ENCODE measurements around the gene MYO5C. TPM values are rescaled to one million over a fixed set of nuclear protein-coding genes. Genes with fewer than 3 reads are reported as not detected.

The MYO5C gene
- total and polyA plus RNA-seq, 2 of the 4 experiments (the other 2 are of a cell fraction), result under 0.01 to 0.03 TPM

DNA sequence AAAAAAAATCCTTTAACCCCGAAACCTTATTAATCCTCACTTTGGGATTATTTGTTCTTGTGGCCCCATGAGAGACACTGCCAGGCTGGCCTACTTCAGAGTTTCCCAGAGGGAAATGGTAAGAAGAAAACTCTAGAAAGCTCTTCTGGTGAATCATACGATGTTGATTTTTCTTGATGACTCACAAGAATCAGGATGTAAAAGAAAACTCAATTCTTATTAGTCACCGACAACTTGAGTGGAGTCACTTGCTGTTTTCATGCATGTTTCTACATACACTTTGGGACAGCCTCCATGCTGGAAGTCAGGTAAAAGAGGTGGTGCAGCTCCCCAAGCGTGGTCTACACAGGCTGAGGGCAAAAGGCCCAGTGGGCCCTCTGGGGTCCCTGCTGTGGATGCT lies 42.8 kb downstream of the MYO5C start:
- WGBS, 2 experiments (ENCODE audit: extremely low coverage in 2 of 2, insufficient read length in 1 of 2), result no CpG with 5 or more reads among the region's 4 CpGs
- Histone ChIP-seq H2AFZ (replicated peaks; ENCODE audit: low read length, poor library complexity) (peak overlapping the region; percentile 85), H3K27ac (ENCODE audit: insufficient read depth, low read length) (peak overlapping the region; percentile 63), H2BK15ac (ENCODE audit: low read depth, low read length) (peak overlapping the region; percentile 45; the same call in 1 of the 3 replicates), H3K9me3 (ENCODE audit: control insufficient read depth, insufficient read depth, low read length) (no peaks in the 10 kb centered on the region), H3K14ac (replicated peaks; ENCODE audit: low read depth, low read length) (no peak overlapping the region; the same call in 1 of the 2 replicates), H3K4me2 (ENCODE audit: low read depth, low read length) (peak overlapping the region; percentile 21; the same call in 1 of the 2 replicates), H4K91ac (ENCODE audit: insufficient read depth, low read depth, low read length) (no peak overlapping the region; the same call in 1 of the 2 replicates), H3K79me1 (ENCODE audit: low read depth in 1 of 2, low read length in 2 of 2) (no peaks in the 10 kb centered on the region), H3K23ac (ENCODE audit: low read depth, low read length) (no peak overlapping the region), H3K27me3 (ENCODE audit: control insufficient read depth, insufficient read depth, low read length) (no peaks in the 10 kb centered on the region), H2BK5ac (ENCODE audit: low read depth, low read length, poor library complexity, severe bottlenecking) (peak overlapping the region; percentile 68), H4K5ac (ENCODE audit: low read depth, low read length) (no peak overlapping the region), H3K9ac (ENCODE audit: low read depth, low read length) (no peak overlapping the region), H4K20me1 (ENCODE audit: insufficient read depth, low read length) (no peaks in the 10 kb centered on the region), H4K8ac (ENCODE audit: low read depth in 2 of 2, low read length in 2 of 2) (peak overlapping the region in 1 of 2 experiments; percentile 67; a peak in 1 of 4 replicates), H2AK5ac (ENCODE audit: low read depth, low read length) (no peak overlapping the region), H2AK9ac (replicated peaks; ENCODE audit: low read depth, low read length, poor library complexity) (no peak overlapping the region), H3K18ac (ENCODE audit: low read depth, low read length) (no peak overlapping the region), H2BK120ac (ENCODE audit: low read depth, low read length) (peak overlapping the region; percentile 94), H3K4me1 (ENCODE audit: control insufficient read depth, insufficient read depth, low read length) (peaks cover 14% of the 10 kb centered on the region), H3K4me3 (ENCODE audit: insufficient read depth, low read depth, low read length) (no peak overlapping the region), H3K9me1 (ENCODE audit: insufficient read depth, low read length) (peaks cover 14% of the 10 kb centered on the region), H3K4ac (ENCODE audit: low read depth, low read length) (peak overlapping the region; percentile 75), H3K56ac (ENCODE audit: extremely low read depth, insufficient read depth, low read length) (no peak overlapping the region), H3K36me3 (ENCODE audit: control insufficient read depth, insufficient read depth, low read length) (no peaks in the 10 kb centered on the region), H2BK20ac (ENCODE audit: low read depth, low read length) (peak overlapping the region; percentile 78; the same call in 1 of the 2 replicates)
- no TSS peak for BruUV-seq (replicated peaks)
- intact Hi-C loops (cut with micrococcal nuclease) (loop anchor here (10.0 kb wide), 1 partner anchor 422 kb away; the partner anchor contains the start of gene ATOSA), dilution Hi-C loops (cut with HindIII; ENCODE audit: low sequenced_read_pairs, unreplicated experiment) (no loop called here), in situ Hi-C loops (cut with MboI; ENCODE audit: low sequenced_read_pairs) (no loop called here)
- ATAC-seq (ENCODE audit: low read depth) (peak; percentile 72), DNase-seq (peak; percentile 96)
- CTCF ChIA-PET, result interaction anchor here (0.6 to 0.7 kb wide), 2 partner anchors 118 to 141 kb away, joined by 3 to 4 read pairs; no protein-coding TSS in a partner anchor
- POLR2A ChIA-PET (ENCODE audit: unreplicated experiment), result interaction anchor here (0.5 kb wide), 1 partner anchor 12 kb away, joined by 3 read pairs; no protein-coding TSS in a partner anchor
- TF ChIP-seq CEBPB (IDR thresholded peaks at IDR 0.05; ENCODE audit: low read depth, low read length), result peak; percentile 36; the same call in 1 of the 2 replicates
- TF ChIP-seq POLR2A (IDR thresholded peaks at IDR 0.05; ENCODE audit: low read depth, low read length), result no peak
- peak; percentile 99 for TF ChIP-seq FOS (IDR thresholded peaks at IDR 0.05; ENCODE audit: low read depth, low read length)
- TF ChIP-seq ELK1 (IDR thresholded peaks at IDR 0.05; ENCODE audit: borderline replicate concordance, low read depth, low read length), result no peak
- no peak for TF ChIP-seq RAD21 (IDR thresholded peaks at IDR 0.05; ENCODE audit: low read length)
- no peak for TF ChIP-seq MAZ (IDR thresholded peaks at IDR 0.05; ENCODE audit: borderline replicate concordance, low read depth, low read length)
- TF ChIP-seq MAFK (IDR thresholded peaks at IDR 0.05; ENCODE audit: low read depth, low read length), result no peak; the same call in 1 of the 2 replicates
- no peak for TF ChIP-seq CHD1 (IDR thresholded peaks at IDR 0.05; ENCODE audit: low read depth, low read length)
- TF ChIP-seq RCOR1 (IDR thresholded peaks at IDR 0.05; ENCODE audit: insufficient replicate concordance, low read length), result no peak
- peak; percentile 70; the same call in 1 of the 2 replicates for TF ChIP-seq BHLHE40 (IDR thresholded peaks at IDR 0.05; ENCODE audit: low read depth, low read length)
- TF ChIP-seq USF2 (IDR thresholded peaks at IDR 0.05; ENCODE audit: low read depth, low read length), result no peak
- no peak for TF ChIP-seq NFE2L2 (IDR thresholded peaks at IDR 0.05; ENCODE audit: low read depth, low read length)
- TF ChIP-seq RFX5 (IDR thresholded peaks at IDR 0.05; ENCODE audit: low read depth, low read length), result no peak
- TF ChIP-seq, protein P1, sequence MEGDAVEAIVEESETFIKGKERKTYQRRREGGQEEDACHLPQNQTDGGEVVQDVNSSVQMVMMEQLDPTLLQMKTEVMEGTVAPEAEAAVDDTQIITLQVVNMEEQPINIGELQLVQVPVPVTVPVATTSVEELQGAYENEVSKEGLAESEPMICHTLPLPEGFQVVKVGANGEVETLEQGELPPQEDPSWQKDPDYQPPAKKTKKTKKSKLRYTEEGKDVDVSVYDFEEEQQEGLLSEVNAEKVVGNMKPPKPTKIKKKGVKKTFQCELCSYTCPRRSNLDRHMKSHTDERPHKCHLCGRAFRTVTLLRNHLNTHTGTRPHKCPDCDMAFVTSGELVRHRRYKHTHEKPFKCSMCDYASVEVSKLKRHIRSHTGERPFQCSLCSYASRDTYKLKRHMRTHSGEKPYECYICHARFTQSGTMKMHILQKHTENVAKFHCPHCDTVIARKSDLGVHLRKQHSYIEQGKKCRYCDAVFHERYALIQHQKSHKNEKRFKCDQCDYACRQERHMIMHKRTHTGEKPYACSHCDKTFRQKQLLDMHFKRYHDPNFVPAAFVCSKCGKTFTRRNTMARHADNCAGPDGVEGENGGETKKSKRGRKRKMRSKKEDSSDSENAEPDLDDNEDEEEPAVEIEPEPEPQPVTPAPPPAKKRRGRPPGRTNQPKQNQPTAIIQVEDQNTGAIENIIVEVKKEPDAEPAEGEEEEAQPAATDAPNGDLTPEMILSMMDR (conservative IDR thresholded peaks at IDR 0.05; ENCODE audit: low read depth, low read length), result no peak
- no peak for TF ChIP-seq SMC3 (IDR thresholded peaks at IDR 0.05; ENCODE audit: low read depth, low read length)
- no peak for TF ChIP-seq MXI1 (IDR thresholded peaks at IDR 0.05; ENCODE audit: borderline replicate concordance, low read depth, low read length)
